H9 (cell line): ENCODE results near the gene NOTCH1. TPM values are rescaled to one million over a fixed set of nuclear protein-coding genes. Genes with fewer than 3 reads are reported as not detected.

Source experiments
- DNase-seq: peaks from one replicate; pipeline ENCODE4 v3.0.0-alpha.2; 2017
- H2AFZ ChIP-seq: one replicate; pipeline ENCODE4 v1.6.1; 2013; ENCODE audit warnings: mild to moderate bottlenecking, low read length, control low read depth, moderate library complexity
- H2AK5ac ChIP-seq: 2 replicates; pipeline ENCODE4 v1.6.1; 2013; ENCODE audit warnings: low read length, control low read depth, mixed read lengths; ENCODE audit not compliant: insufficient read length
- H2BK120ac ChIP-seq: one replicate; pipeline ENCODE4 v1.6.1; 2013; ENCODE audit warnings: low read depth, mild to moderate bottlenecking, low read length, control low read depth, inconsistent platforms; ENCODE audit not compliant: poor library complexity, severe bottlenecking
- H2BK12ac ChIP-seq: 2 replicates; pipeline ENCODE4 v1.6.1; 2013; ENCODE audit warnings: low read length, control low read depth, mixed read lengths, low read depth; ENCODE audit not compliant: insufficient read length
- H2BK15ac ChIP-seq: 2 replicates; pipeline ENCODE4 v1.6.1; 2013; ENCODE audit warnings: low read depth, low read length, control low read depth
- H2BK20ac ChIP-seq: one replicate; pipeline ENCODE4 v1.6.1; 2013; ENCODE audit warnings: low read depth, mild to moderate bottlenecking, low read length, control low read depth, inconsistent platforms; ENCODE audit not compliant: poor library complexity, severe bottlenecking
- H2BK5ac ChIP-seq: 2 replicates; pipeline ENCODE4 v1.6.1; 2013; ENCODE audit warnings: low read length, control low read depth, mixed read lengths; ENCODE audit not compliant: insufficient read length
- H3K14ac ChIP-seq: 2 replicates; pipeline ENCODE4 v1.6.1; 2013; ENCODE audit warnings: low read length, control low read depth; ENCODE audit not compliant: insufficient read depth
- H3K18ac ChIP-seq: 2 replicates; pipeline ENCODE4 v1.6.1; 2013; ENCODE audit warnings: low read depth, mild to moderate bottlenecking, mixed read lengths, low read length, control low read depth; ENCODE audit not compliant: insufficient read length
- H3K23ac ChIP-seq: 2 replicates; pipeline ENCODE4 v1.6.1; 2013; ENCODE audit warnings: low read length, control low read depth, mixed read lengths, low read depth; ENCODE audit not compliant: insufficient read length
- H3K23me2 ChIP-seq: 2 replicates; pipeline ENCODE4 v1.6.1; 2013; ENCODE audit warnings: low read depth, mild to moderate bottlenecking, mixed read lengths, low read length, control low read depth; ENCODE audit not compliant: insufficient read length, poor library complexity, severe bottlenecking
- H3K27ac ChIP-seq: 2 replicates; pipeline ENCODE4 v1.5.1; 2013; ENCODE audit warnings: low read length, control low read depth, mixed read lengths, low read depth; ENCODE audit not compliant: insufficient read length
- H3K27me3 ChIP-seq: 2 replicates; pipeline ENCODE4 v1.6.1; 2013; ENCODE audit warnings: low read length, control low read depth, inconsistent platforms; ENCODE audit not compliant: insufficient read depth
- H3K4ac ChIP-seq: 2 replicates; pipeline ENCODE4 v1.6.1; 2013; ENCODE audit warnings: low read depth, mild to moderate bottlenecking, control low read depth, inconsistent platforms, low read length, moderate library complexity
- H3K4me1 ChIP-seq: 2 replicates; pipeline ENCODE4 v1.6.1; 2013; ENCODE audit warnings: low read length, control low read depth, inconsistent platforms; ENCODE audit not compliant: insufficient read depth
- H3K4me2 ChIP-seq: 2 replicates; pipeline ENCODE4 v1.6.1; 2013; ENCODE audit warnings: low read length, control low read depth, mixed read lengths; ENCODE audit not compliant: insufficient read length, insufficient read depth
- H3K56ac ChIP-seq: 2 replicates; pipeline ENCODE4 v1.6.1; 2013; ENCODE audit warnings: low read depth, mild to moderate bottlenecking, mixed read lengths, low read length, control low read depth; ENCODE audit not compliant: insufficient read length
- H3K79me1 ChIP-seq: 2 replicates; pipeline ENCODE4 v1.6.1; 2013; ENCODE audit warnings: low read depth, mild to moderate bottlenecking, moderate library complexity, low read length, control low read depth, inconsistent platforms; ENCODE audit not compliant: insufficient read depth, poor library complexity, severe bottlenecking
- H3K79me2 ChIP-seq: 2 replicates; pipeline ENCODE4 v1.6.1; 2013; ENCODE audit warnings: low read length, control low read depth, inconsistent platforms; ENCODE audit not compliant: insufficient read depth
- H3K9ac ChIP-seq: 2 replicates; pipeline ENCODE4 v1.6.1; 2013; ENCODE audit warnings: low read length, control low read depth, mixed read lengths; ENCODE audit not compliant: insufficient read length; ENCODE audit errors: extremely low read depth
- H3K9me3 ChIP-seq: one replicate; pipeline ENCODE4 v1.6.1; 2013; ENCODE audit warnings: low read depth, low read length, inconsistent platforms; ENCODE audit not compliant: control insufficient read depth
- H3T11ph ChIP-seq: one replicate; pipeline ENCODE4 v1.6.1; 2013; ENCODE audit warnings: mild to moderate bottlenecking, low read length, control low read depth, inconsistent platforms
- H4K20me1 ChIP-seq: one replicate; pipeline ENCODE4 v1.6.1; 2013; ENCODE audit not compliant: control insufficient read depth, insufficient read length, insufficient read depth
- H4K5ac ChIP-seq: 2 replicates; pipeline ENCODE4 v1.6.1; 2013; ENCODE audit warnings: low read depth, mild to moderate bottlenecking, mixed read lengths, low read length, control low read depth; ENCODE audit not compliant: insufficient read length
- H4K8ac ChIP-seq: replicated peaks from 2 replicates; pipeline ENCODE4 v1.6.1; 2013; ENCODE audit warnings: low read length, control low read depth, mixed read lengths, low read depth; ENCODE audit not compliant: insufficient read length
- H4K91ac ChIP-seq: 2 replicates; pipeline ENCODE4 v1.6.1; 2013; ENCODE audit warnings: low read depth, mild to moderate bottlenecking, moderate library complexity, mixed read lengths, low read length, control low read depth; ENCODE audit not compliant: insufficient read length
- H3K27ac Mint-ChIP-seq, 3 experiments: 2 replicates in 2 of 3; 3 replicates in 1 of 3; pipeline ENCODE4 v1.8.0; 2020 to 2021; ENCODE audit warnings: mixed read lengths in 3 of 3, mild to moderate bottlenecking in 1 of 3, moderate library complexity in 1 of 3
- H3K27me3 Mint-ChIP-seq: 2 replicates; pipeline ENCODE4 v1.8.0; 2021; ENCODE audit warnings: low read depth, mild to moderate bottlenecking, moderate library complexity, mixed read lengths
- H3K36me3 Mint-ChIP-seq, 3 experiments: 2 replicates in 2 of 3; 3 replicates in 1 of 3; pipeline ENCODE4 v1.8.0; 2020 to 2021; ENCODE audit warnings: low read depth in 3 of 3, mixed read lengths in 3 of 3; ENCODE audit not compliant: insufficient read depth in 1 of 3
- H3K4me1 Mint-ChIP-seq, 2 experiments: 2 replicates each; pipeline ENCODE4 v1.8.0; 2020; ENCODE audit warnings: mixed read lengths in 2 of 2
- H3K4me3 Mint-ChIP-seq, 2 experiments: 2 replicates in 1 of 2; 3 replicates in 1 of 2; pipeline ENCODE4 v1.8.0; 2020 to 2021; ENCODE audit warnings: mild to moderate bottlenecking in 2 of 2, mixed read lengths in 2 of 2, moderate library complexity in 1 of 2
- H3K9me3 Mint-ChIP-seq, 2 experiments: 2 replicates in 1 of 2; 3 replicates in 1 of 2; pipeline ENCODE4 v1.8.0; 2020; ENCODE audit warnings: mild to moderate bottlenecking in 2 of 2, mixed read lengths in 2 of 2, moderate library complexity in 1 of 2
- CTCF ChIP-seq: fragments of 200-600 bp; sonication (generic); conservative IDR thresholded peaks from 3 replicates; pipeline ENCODE4 v1.8.0; 2021; ENCODE audit warnings: antibody characterized with exemption, mild to moderate bottlenecking
- WGBS: extraction: QIAGEN DNeasy Blood & Tissue Kit; methylation state at CpG from one replicate; pipeline ENCODE4 v1.1.7; 2013; ENCODE audit warnings: missing lambda C conversion rate, low lambda C conversion rate, mixed read lengths; ENCODE audit not compliant: insufficient read length; ENCODE audit errors: extremely low coverage; 5-methylcytosine and 5-hydroxymethylcytosine counted together
- total RNA-seq: library from RNA; stranded (reverse); gene quantifications from 2 replicates; pipeline ENCODE4 v1.2.1, GENCODE V29; 2021

Gene NOTCH1
- total RNA-seq, 1 experiment from 2014 or later = 71.6 TPM

GRCh38 chr9:136505406-136506403, 40.1 kb downstream of the NOTCH1 start:
- H3K27me3 ChIP-seq = no peaks in the 10 kb centered on the region
- no peak overlapping the region for H3K4me2 ChIP-seq
- H3K79me2 ChIP-seq = no peaks in the 10 kb centered on the region
- Mint-ChIP-seq H3K4me1 (no peaks in the 10 kb centered on the region), H3K27ac (no peak overlapping the region), H3K27me3 (no peaks in the 10 kb centered on the region), H3K36me3 (peaks cover 9 to 66% (median 56%) of the 10 kb centered on the region in 3 experiments; a peak in 6 of 7 replicates), H3K9me3 (no peaks in the 10 kb centered on the region), H3K4me3 (no peak overlapping the region)
- H2BK120ac ChIP-seq = no peak overlapping the region
- no peak overlapping the region for H4K5ac ChIP-seq
- no peak overlapping the region for H3K27ac ChIP-seq
- H4K20me1 ChIP-seq = no peaks in the 10 kb centered on the region
- H3K4me1 ChIP-seq = no peaks in the 10 kb centered on the region
- H3K23ac ChIP-seq = no peak overlapping the region
- H3K56ac ChIP-seq = no peak overlapping the region
- H2AFZ ChIP-seq = no peak overlapping the region
- no peak overlapping the region for H3T11ph ChIP-seq
- no peak overlapping the region for H3K18ac ChIP-seq
- H3K23me2 ChIP-seq = no peaks in the 10 kb centered on the region
- H3K14ac ChIP-seq = no peak overlapping the region; the same call in 1 of the 2 replicates
- no peak overlapping the region for H4K8ac ChIP-seq
- H2BK20ac ChIP-seq = no peak overlapping the region
- no peaks in the 10 kb centered on the region for H3K9me3 ChIP-seq
- H2BK12ac ChIP-seq = no peak overlapping the region
- no peak overlapping the region for H3K4ac ChIP-seq
- no peak overlapping the region for H4K91ac ChIP-seq
- DNase-seq = no peak
- no CpG with 5 or more reads among the region's 51 CpGs for WGBS
- H2BK5ac ChIP-seq = no peak overlapping the region
- H2AK5ac ChIP-seq = no peak overlapping the region
- TF ChIP-seq CTCF = no peak
- no peak overlapping the region for H2BK15ac ChIP-seq
- no peak overlapping the region for H3K9ac ChIP-seq
- no peaks in the 10 kb centered on the region for H3K79me1 ChIP-seq
